T-cell (primary cell): ENCODE measurements around the gene POLR2J3. TPM values are rescaled to one million over a fixed set of nuclear protein-coding genes. Genes with fewer than 3 reads are reported as not detected.

Experiments
- total RNA-seq, 35 experiments: library from RNA in 6 of 35; stranded (reverse) in 6 of 35; fragments of 120-200 nt in 1 of 35; gene quantifications; one replicate each; pipeline versions ENCODE4 v1.2.1 to v1.2.4 and lab custom pipeline; 2013 to 2026

Gene POLR2J3
- total RNA-seq, 5 donors from 2014 or later (not counting 1 experiment from before 2014, with no cell fraction given): 71.3 to 228 (median 97.5) TPM

Other genes with a start within 250 kb of the POLR2J3 start
- not detected for gene SPDYE6, start 216.1 kb downstream of the POLR2J3 start, total RNA-seq
- 10 to 100 TPM; 37.1 to 56.2 (median 48.3) TPM for gene PRKRIP1, start 176.2 kb downstream of the POLR2J3 start, total RNA-seq
- 10 to 100 TPM; 23.0 to 47.5 (median 37.8) TPM for gene ORAI2, start 139.0 kb downstream of the POLR2J3 start, total RNA-seq
- gene ALKBH4, start 107.7 kb downstream of the POLR2J3 start, total RNA-seq: 10 to 100 TPM in 3 of 5 donors, 1 to 10 TPM in 2; 5.6 to 13.5 (median 12.2) TPM
- gene LRWD1, start 107.6 kb downstream of the POLR2J3 start, total RNA-seq: 10 to 100 TPM; 14.0 to 29.0 (median 23.9) TPM
- gene POLR2J, start 93.7 kb downstream of the POLR2J3 start, total RNA-seq: 10 to 100 TPM; 35.2 to 53.7 (median 42.3) TPM
- gene RASA4B, start 54.8 kb downstream of the POLR2J3 start, total RNA-seq: 10 to 100 TPM; 18.3 to 57.0 (median 43.0) TPM
- gene UPK3BL2, start 28.9 kb downstream of the POLR2J3 start, total RNA-seq: 100 to 1,000 TPM in 1 of 5 donors, 10 to 100 TPM in 4; 34.6 to 115 (median 65.8) TPM
- under 1 TPM; 0.35 to 0.77 (median 0.58) TPM for gene SPDYE2, start 21.4 kb downstream of the POLR2J3 start, total RNA-seq
- gene RASA4, start 44.2 kb upstream of the POLR2J3 start, total RNA-seq: 10 to 100 TPM; 63.3 to 89.0 (median 71.6) TPM
- 100 to 1,000 TPM in 2 of 5 donors, 10 to 100 TPM in 3; 39.0 to 128 (median 47.3) TPM for gene UPK3BL1, start 70.2 kb upstream of the POLR2J3 start, total RNA-seq
- gene SPDYE2B, start 77.7 kb upstream of the POLR2J3 start, total RNA-seq: not detected
- gene POLR2J2, start 99.1 kb upstream of the POLR2J3 start, total RNA-seq: 10 to 100 TPM; 20.8 to 70.3 (median 23.8) TPM
- 10 to 100 TPM in 2 of 5 donors, 1 to 10 TPM in 3; 6.4 to 15.7 (median 8.7) TPM for gene FAM185A, start 176.4 kb upstream of the POLR2J3 start, total RNA-seq